CD8-positive, alpha-beta memory T cell (primary cell): ENCODE measurements around the gene KIF26A. TPM values are rescaled to one million over a fixed set of nuclear protein-coding genes. Genes with fewer than 3 reads are reported as not detected.

ENCODE experiments used
- CTCF ChIA-PET: fragments of 350-600 bp; sonication (Branson Sonifier 250); formaldehyde crosslinking; loops from one replicate; lab custom pipeline; 2021; ENCODE audit warnings: antibody characterized with exemption; lab: Charles Lee
- POLR2A ChIA-PET: fragments of 350-600 bp; sonication (Branson Sonifier 250); formaldehyde crosslinking; loops from one replicate; lab custom pipeline; 2021; ENCODE audit warnings: antibody characterized with exemption; lab: Charles Lee
- DNase-seq, 5 donors: peaks; one replicate each; pipeline versions ENCODE4 v3.0.0 to v3.0.0-alpha.2; 2020 to 2022; ENCODE audit warnings: mixed read lengths in 1 of 5
- H3K27ac ChIP-seq: one replicate; pipeline ENCODE4 v1.7.0; 2013; ENCODE audit warnings: low read depth, mild to moderate bottlenecking, low read length, moderate library complexity
- H3K27me3 ChIP-seq: 2 replicates; pipeline ENCODE4 v1.7.0; 2013; ENCODE audit warnings: low read length, mild to moderate bottlenecking; ENCODE audit not compliant: insufficient read depth, poor library complexity, severe bottlenecking
- H3K36me3 ChIP-seq: 2 replicates; pipeline ENCODE4 v1.7.0; 2013; ENCODE audit warnings: mild to moderate bottlenecking, low read length, moderate library complexity; ENCODE audit not compliant: insufficient read depth
- H3K4me1 ChIP-seq: 2 replicates; pipeline ENCODE4 v1.7.0; 2013; ENCODE audit warnings: mild to moderate bottlenecking, low read length, moderate library complexity; ENCODE audit not compliant: insufficient read depth
- H3K4me3 ChIP-seq: 2 replicates; pipeline ENCODE4 v1.7.0; 2013; ENCODE audit warnings: mild to moderate bottlenecking, low read length
- H3K9me3 ChIP-seq: 2 replicates; pipeline ENCODE4 v1.7.0; 2013; ENCODE audit warnings: mild to moderate bottlenecking, low read length
- H3K27ac Mint-ChIP-seq, 8 donors: one replicate each; pipeline ENCODE4 v1.8.0; 2020 to 2021; ENCODE audit warnings: mixed read lengths in 8 of 8, mild to moderate bottlenecking in 6 of 8, inconsistent platforms in 3 of 8, moderate library complexity in 3 of 8
- H3K27me3 Mint-ChIP-seq, 2 donors: one replicate each; pipeline ENCODE4 v1.8.0; 2020 to 2021; ENCODE audit warnings: mixed read lengths in 2 of 2, mild to moderate bottlenecking in 1 of 2, moderate library complexity in 1 of 2
- H3K36me3 Mint-ChIP-seq, 3 donors: one replicate each; pipeline ENCODE4 v1.8.0; 2020 to 2021; ENCODE audit warnings: mixed read lengths in 3 of 3, inconsistent platforms in 1 of 3, mild to moderate bottlenecking in 1 of 3
- H3K4me1 Mint-ChIP-seq, 3 donors: one replicate each; pipeline ENCODE4 v1.8.0; 2020 to 2021; ENCODE audit warnings: mixed read lengths in 3 of 3, inconsistent platforms in 1 of 3, mild to moderate bottlenecking in 1 of 3
- H3K4me3 Mint-ChIP-seq, 7 donors: one replicate each; pipeline ENCODE4 v1.8.0; 2020 to 2021; ENCODE audit warnings: mixed read lengths in 7 of 7, mild to moderate bottlenecking in 6 of 7, moderate library complexity in 4 of 7, inconsistent platforms in 2 of 7
- H3K9me3 Mint-ChIP-seq, 5 donors: one replicate each; pipeline ENCODE4 v1.8.0; 2020 to 2022; ENCODE audit warnings: mixed read lengths in 5 of 5, mild to moderate bottlenecking in 3 of 5, moderate library complexity in 2 of 5, inconsistent platforms in 1 of 5
- polyA plus RNA-seq: library from polyadenylated mRNA; unstranded; fragments of 300-500 nt; fragmentation: Illumina TruSeq; gene quantifications from one replicate; pipeline ENCODE4 v1.2.3, GENCODE V29; 2021
- total RNA-seq, 2 experiments: library from RNA; stranded (reverse); gene quantifications; one replicate each; pipeline ENCODE4 v1.2.3, GENCODE V29; 2021

Gene KIF26A
- total and polyA plus RNA-seq, 3 experiments from 2014 or later, result 0.15 to 0.20 TPM; not detected in 1

DNA sequence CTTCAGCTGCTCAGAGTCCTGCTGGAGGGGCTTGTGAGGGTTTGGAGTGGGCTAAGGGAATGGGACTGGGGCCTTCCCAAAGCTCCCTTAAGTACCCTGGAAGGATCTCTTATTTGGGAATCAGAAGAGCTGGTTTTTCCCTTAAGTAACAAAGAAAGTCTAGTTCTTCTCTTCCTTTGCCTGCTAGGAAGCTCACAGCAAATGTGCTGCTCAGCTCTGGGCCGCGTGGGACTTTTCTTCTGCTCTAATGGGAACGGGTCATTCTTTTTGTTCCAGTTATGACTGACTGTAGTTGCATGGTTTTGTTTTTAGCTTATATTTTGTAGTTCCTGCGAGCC lies 6.0 kb downstream of the KIF26A start:
- ChIA-PET POLR2A (no interaction called here), CTCF (interaction anchor here (0.6 to 1.8 kb wide), 2 partner anchors 67 to 420 kb away, joined by 3 to 6 read pairs; no protein-coding TSS in a partner anchor)
- H3K27me3 Mint-ChIP-seq, result peaks cover 8 to 14% of the 10 kb centered on the region in 2 donors
- H3K4me3 Mint-ChIP-seq, result no peak overlapping the region
- H3K36me3 Mint-ChIP-seq, result no peaks in the 10 kb centered on the region
- H3K9me3 ChIP-seq, result no peaks in the 10 kb centered on the region
- no peaks in the 10 kb centered on the region for H3K4me1 ChIP-seq
- no peak overlapping the region for H3K27ac Mint-ChIP-seq
- no peaks in the 10 kb centered on the region for H3K9me3 Mint-ChIP-seq
- no peak overlapping the region for H3K4me3 ChIP-seq
- no peaks in the 10 kb centered on the region for H3K27me3 ChIP-seq
- no peaks in the 10 kb centered on the region for H3K36me3 ChIP-seq
- no peak overlapping the region for H3K27ac ChIP-seq
- H3K4me1 Mint-ChIP-seq, result no peaks in the 10 kb centered on the region
- DNase-seq, result peak in 1 of 5 donors; percentile 8

DNA sequence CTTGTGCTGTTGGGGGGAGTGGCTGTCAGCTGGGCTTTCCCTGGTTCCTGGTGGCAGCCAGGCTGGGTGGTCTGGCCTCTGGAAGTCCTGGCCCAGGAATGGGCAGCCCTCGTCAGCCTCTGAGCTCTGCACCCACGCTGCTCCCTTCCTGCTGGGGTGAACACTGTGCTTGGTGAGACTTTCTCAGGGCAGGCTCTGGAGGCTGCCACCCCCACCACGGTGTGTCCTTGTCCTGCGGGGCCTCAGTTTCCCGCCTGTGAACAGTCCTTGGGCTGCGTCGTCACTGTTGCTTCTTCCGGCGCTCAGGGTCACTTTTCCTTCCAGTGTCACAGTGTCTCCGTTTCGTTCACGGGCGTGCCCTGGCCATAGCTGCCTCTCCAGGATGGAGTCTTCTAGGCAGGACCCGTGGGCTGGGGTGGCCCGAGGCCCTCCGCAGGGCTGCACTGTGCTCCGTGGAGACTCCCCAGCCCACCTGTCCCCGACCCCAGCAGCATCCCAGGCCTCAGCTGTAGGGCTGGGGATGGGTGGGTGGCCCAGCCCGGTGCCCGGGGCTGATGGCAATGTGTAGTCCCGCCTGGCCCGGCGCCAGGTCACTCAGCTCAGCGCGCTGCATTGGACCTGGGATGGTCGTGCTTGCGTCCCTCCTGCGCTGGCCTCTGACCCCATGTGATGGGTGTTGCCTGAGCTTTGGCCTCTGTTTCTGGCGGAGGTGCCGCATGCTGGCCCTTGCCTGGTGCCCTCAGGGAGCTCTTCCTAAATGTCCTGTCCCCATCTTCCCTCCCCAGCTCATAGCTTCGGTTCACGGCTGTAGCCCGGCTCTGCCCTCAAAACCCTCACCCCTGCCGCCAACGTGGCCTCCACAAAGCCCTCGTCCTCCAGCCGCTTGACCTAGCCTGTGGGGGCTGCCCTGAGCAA lies 6.8 kb downstream of the KIF26A start:
- no peak overlapping the region for H3K4me3 Mint-ChIP-seq
- no peaks in the 10 kb centered on the region for H3K9me3 Mint-ChIP-seq
- no peaks in the 10 kb centered on the region for H3K36me3 ChIP-seq
- no peaks in the 10 kb centered on the region for H3K4me1 ChIP-seq
- no peak overlapping the region for H3K4me3 ChIP-seq
- H3K9me3 ChIP-seq, result no peaks in the 10 kb centered on the region
- peaks cover 8 to 14% of the 10 kb centered on the region in 2 donors for H3K27me3 Mint-ChIP-seq
- no peaks in the 10 kb centered on the region for H3K36me3 Mint-ChIP-seq
- no peaks in the 10 kb centered on the region for H3K27me3 ChIP-seq
- H3K27ac ChIP-seq, result no peak overlapping the region
- H3K27ac Mint-ChIP-seq, result no peak overlapping the region
- no peaks in the 10 kb centered on the region for H3K4me1 Mint-ChIP-seq
- CTCF ChIA-PET, result interaction anchor here (0.6 kb wide), 1 partner anchor 68 kb away, joined by 3 read pairs; no protein-coding TSS in a partner anchor
- POLR2A ChIA-PET, result no interaction called here
- DNase-seq, result peak in 1 of 5 donors; percentile 35

DNA sequence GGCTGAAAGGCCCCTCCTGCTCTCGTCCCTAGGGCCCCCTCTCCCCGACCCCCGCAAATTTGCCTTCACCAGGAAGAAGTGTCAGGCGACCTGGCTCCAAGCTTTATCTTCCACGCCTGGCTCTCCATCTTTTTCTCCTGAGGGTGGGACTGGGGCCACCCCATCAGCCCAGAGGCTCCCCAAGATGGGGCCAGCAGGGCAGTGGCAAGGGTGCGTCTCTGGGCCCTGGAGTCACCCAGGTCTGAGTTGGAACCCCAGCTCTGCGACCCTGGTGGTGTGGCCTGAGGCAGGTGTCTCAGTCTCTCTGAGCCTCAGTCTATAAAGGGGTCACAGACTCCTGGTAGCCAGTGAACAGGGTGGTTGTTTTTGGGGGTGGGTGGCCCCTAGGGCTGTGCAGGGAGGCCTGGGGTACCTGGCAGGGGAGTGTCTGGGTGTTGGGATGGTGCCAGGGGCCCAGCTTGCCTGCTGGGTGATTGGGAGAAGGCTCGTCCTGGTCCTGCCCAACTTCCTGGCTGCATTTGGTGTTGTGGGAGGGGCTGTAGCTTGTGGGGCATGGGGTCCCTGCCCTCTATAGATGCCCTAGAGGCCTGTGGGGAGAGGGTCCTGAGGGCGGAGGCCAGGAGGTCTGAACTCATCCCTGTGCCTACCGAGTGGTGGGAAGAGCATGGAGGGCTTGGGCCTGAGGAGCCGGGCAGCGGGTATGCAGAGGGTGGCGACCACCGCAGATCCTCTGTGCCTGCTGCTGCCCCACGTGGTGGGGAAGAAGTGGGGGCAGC lies 7.6 kb downstream of the KIF26A start:
- ChIA-PET CTCF (no interaction called here), POLR2A (no interaction called here)
- H3K9me3 Mint-ChIP-seq, result no peaks in the 10 kb centered on the region
- H3K9me3 ChIP-seq, result no peaks in the 10 kb centered on the region
- no peaks in the 10 kb centered on the region for H3K4me1 Mint-ChIP-seq
- no peak overlapping the region for H3K4me3 ChIP-seq
- no peaks in the 10 kb centered on the region for H3K27me3 ChIP-seq
- peaks cover 8 to 14% of the 10 kb centered on the region in 2 donors for H3K27me3 Mint-ChIP-seq
- H3K4me1 ChIP-seq, result no peaks in the 10 kb centered on the region
- no peak overlapping the region for H3K27ac Mint-ChIP-seq
- no peak overlapping the region for H3K4me3 Mint-ChIP-seq
- H3K36me3 Mint-ChIP-seq, result no peaks in the 10 kb centered on the region
- H3K27ac ChIP-seq, result no peak overlapping the region
- peak in 1 of 5 donors; percentile 35 for DNase-seq
- H3K36me3 ChIP-seq, result no peaks in the 10 kb centered on the region

DNA sequence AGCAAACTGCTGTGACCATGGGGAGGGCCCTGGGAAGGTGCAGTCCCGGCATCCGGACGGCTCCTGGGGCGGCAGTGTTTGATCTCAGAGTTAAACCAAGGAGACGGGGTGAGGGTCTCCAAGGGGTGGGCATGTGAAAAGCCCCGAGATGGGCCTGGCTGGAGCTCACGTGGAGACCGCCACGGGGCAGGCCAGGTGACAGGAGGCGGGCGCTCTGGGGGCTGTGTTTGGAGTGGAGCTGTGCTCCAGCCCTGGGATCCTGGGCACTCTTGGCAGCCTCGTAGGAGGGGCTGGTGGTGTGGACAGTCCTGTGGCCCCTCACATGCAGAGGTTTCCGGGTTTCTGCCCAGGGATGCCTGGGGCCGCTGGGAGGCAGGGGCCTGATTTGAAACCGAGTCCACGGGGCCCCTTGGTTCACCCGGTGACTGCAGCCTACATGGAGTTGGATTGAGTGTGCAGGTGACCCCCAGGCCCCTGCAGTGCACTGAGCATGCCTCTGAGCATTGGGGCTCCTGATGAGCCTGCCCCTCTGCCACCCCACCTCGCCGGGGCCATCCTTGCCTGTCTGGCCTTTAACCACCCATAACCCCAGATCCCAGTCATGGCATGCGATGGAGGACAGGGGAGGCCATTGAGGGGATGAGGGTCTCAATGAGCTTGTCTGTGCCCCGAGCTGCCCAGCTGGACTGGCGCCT lies 8.4 kb downstream of the KIF26A start:
- ChIA-PET POLR2A (no interaction called here), CTCF (no interaction called here)
- Histone ChIP-seq H3K4me3 (no peak overlapping the region), H3K4me1 (no peaks in the 10 kb centered on the region), H3K27ac (no peak overlapping the region), H3K36me3 (no peaks in the 10 kb centered on the region), H3K9me3 (no peaks in the 10 kb centered on the region), H3K27me3 (no peaks in the 10 kb centered on the region)
- peaks cover 8 to 17% of the 10 kb centered on the region in 2 donors for H3K27me3 Mint-ChIP-seq
- no peaks in the 10 kb centered on the region for H3K4me1 Mint-ChIP-seq
- DNase-seq, result peak in 1 of 5 donors; percentile 35
- no peaks in the 10 kb centered on the region for H3K36me3 Mint-ChIP-seq
- no peak overlapping the region for H3K27ac Mint-ChIP-seq
- no peaks in the 10 kb centered on the region for H3K9me3 Mint-ChIP-seq
- H3K4me3 Mint-ChIP-seq, result peak overlapping the region in 1 of 7 donors; percentile 48

DNA sequence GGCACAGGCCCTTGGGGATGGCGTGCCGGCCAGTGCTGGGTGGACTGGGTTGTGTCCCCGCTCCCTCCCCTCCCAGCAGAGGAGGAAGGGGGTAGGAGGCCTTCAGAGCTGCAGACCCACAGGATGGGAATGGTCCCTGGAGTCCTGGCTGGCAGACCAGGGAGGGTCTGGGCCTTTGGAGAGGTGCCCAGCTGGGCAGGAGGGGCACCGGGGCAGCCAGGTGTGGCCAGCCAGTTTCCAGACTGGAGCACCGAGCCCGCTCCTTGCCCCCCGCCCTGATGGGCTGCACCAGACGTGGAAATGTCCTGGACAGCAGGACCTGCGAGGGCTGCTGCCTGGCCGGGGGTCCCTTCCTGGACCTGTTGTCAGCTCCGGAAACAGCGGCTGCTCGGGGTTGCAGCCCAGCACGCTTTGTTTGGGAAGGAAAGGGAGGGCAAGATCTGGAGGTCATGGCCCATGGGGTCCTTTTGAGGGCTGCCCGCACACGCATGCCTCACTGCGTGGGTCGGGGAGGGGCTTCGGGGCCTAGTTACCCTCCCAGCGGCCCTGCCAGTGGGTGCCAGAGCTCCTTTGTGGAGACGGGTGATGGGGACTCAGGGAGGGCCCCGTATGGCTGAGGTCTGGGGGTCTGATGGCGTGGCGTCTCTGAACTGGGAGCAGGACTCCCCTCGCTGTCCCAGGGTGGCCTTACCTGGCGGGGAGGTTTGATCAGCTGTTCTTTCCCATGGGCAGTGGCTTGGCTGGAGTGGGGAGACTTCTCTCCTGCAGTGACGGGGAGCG lies 9.1 kb downstream of the KIF26A start:
- Histone ChIP-seq H3K4me3 (no peak overlapping the region), H3K4me1 (no peaks in the 10 kb centered on the region), H3K9me3 (no peaks in the 10 kb centered on the region), H3K36me3 (no peaks in the 10 kb centered on the region), H3K27ac (no peak overlapping the region), H3K27me3 (no peaks in the 10 kb centered on the region)
- Mint-ChIP-seq H3K27me3 (peaks cover 7 to 17% of the 10 kb centered on the region in 2 donors), H3K4me1 (no peaks in the 10 kb centered on the region), H3K36me3 (no peaks in the 10 kb centered on the region), H3K9me3 (no peaks in the 10 kb centered on the region), H3K4me3 (no peak overlapping the region), H3K27ac (no peak overlapping the region)
- ChIA-PET POLR2A (no interaction called here), CTCF (no interaction called here)
- peak in 1 of 5 donors; percentile 40 for DNase-seq

DNA sequence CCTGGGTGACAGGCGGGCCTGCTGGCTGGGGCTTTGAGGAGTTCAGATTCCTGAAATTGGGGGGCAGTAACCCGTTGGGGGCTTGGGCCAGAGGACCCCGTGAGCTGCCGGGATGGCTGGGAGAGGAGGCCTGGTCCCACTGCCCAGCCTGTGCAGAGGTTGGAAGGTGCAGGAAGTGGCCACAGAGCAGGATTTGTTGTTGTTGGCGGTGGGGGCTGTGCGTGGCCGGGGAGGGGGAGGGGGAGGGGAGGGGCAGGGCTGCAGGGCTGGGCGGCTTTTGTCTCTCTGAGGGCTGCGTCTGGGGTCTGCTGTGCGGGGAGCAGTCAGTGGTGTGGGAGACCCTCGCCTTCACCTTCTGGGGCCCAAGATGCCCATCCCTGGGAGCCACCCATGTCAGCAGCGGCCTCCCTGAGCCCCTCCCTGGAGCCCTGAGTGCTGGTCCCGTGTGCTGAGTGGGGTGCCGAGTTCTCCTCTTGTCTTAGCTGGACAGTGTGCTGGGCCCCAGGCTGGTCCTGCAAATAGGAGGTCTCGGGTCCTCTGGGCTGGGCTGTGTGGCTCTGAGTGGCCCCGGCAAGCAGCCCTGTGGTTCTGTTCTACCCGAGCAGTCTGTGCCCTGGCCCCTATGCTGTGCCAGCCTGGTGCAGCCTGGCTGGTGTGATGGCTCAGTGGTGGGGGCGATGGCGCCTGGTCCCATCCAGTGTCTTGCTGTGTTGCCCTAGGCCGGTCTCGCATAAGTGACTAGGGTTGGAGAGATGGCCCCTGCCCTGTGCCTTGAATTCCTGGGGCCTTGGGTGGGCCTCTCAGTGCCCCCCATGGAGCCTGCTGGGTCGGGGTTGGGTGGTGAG lies 10.3 kb downstream of the KIF26A start:
- POLR2A ChIA-PET, result no interaction called here
- no peaks in the 10 kb centered on the region for H3K4me1 ChIP-seq
- H3K36me3 ChIP-seq, result no peaks in the 10 kb centered on the region
- no peaks in the 10 kb centered on the region for H3K27me3 ChIP-seq
- no peaks in the 10 kb centered on the region for H3K9me3 ChIP-seq
- CTCF ChIA-PET, result no interaction called here
- Mint-ChIP-seq H3K36me3 (no peaks in the 10 kb centered on the region), H3K27ac (no peak overlapping the region), H3K4me1 (no peaks in the 10 kb centered on the region), H3K4me3 (no peak overlapping the region), H3K27me3 (peaks cover 5 to 17% of the 10 kb centered on the region in 2 donors), H3K9me3 (no peaks in the 10 kb centered on the region)
- H3K27ac ChIP-seq, result no peak overlapping the region
- no peak overlapping the region for H3K4me3 ChIP-seq
- peak in 1 of 5 donors; percentile 20 for DNase-seq

DNA sequence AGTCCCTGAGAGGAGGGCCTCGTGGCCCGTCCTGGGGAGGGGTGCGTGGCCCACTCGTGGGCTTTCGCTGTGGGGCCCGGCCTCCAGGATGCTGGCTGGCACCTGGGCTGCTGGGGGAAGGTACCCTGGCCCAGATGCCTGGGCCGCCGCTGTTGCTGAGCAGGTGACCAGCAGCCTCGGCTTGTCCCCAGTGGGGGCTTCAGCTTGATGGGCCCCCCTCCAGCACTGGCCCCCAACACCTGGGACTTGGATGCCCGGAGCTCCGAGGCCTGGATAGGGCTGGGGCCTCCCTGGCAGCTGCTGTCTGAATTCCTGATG lies 10.8 kb downstream of the KIF26A start:
- DNase-seq, result no peak
- no peaks in the 10 kb centered on the region for H3K27me3 ChIP-seq

More for the DNA sequence above, 10.8 kb downstream of the KIF26A start:
- Histone ChIP-seq H3K4me1 (no peaks in the 10 kb centered on the region), H3K9me3 (no peaks in the 10 kb centered on the region), H3K27ac (no peak overlapping the region), H3K36me3 (no peaks in the 10 kb centered on the region), H3K4me3 (no peak overlapping the region)
- H3K36me3 Mint-ChIP-seq, result no peaks in the 10 kb centered on the region
- ChIA-PET CTCF (no interaction called here), POLR2A (no interaction called here)
- no peak overlapping the region for H3K27ac Mint-ChIP-seq
- H3K4me3 Mint-ChIP-seq, result no peak overlapping the region
- no peaks in the 10 kb centered on the region for H3K4me1 Mint-ChIP-seq
- peaks cover 3 to 20% of the 10 kb centered on the region in 2 donors for H3K27me3 Mint-ChIP-seq
- no peaks in the 10 kb centered on the region for H3K9me3 Mint-ChIP-seq
